Thoracic aorta (tissue), 2 donors: Measurements from ENCODE around the gene STN1. TPM values are rescaled to one million over a fixed set of nuclear protein-coding genes. Genes with fewer than 3 reads are reported as not detected.

Source experiments
- ATAC-seq: fragments of 150-250 bp; one replicate; pipeline ENCODE4 v1.8.0; 2017; ENCODE audit warnings: low read depth; ENCODE audit not compliant: insufficient number of reproducible peaks, low FRiP score
- DNase-seq: peaks from one replicate; pipeline ENCODE4 v3.0.0-alpha.2; 2020; ENCODE audit warnings: low spot score
- H3K27ac ChIP-seq, 2 donors: fragments of 200-600 bp; sonication (generic); 1 replicate in 1 of 2; 2 replicates in 1 of 2; pipeline ENCODE4 v1.5.1; 2016; ENCODE audit warnings: mild to moderate bottlenecking in 2 of 2, moderate library complexity in 2 of 2
- H3K27me3 ChIP-seq: fragments of 200-600 bp; sonication (generic); replicated peaks from 2 replicates; pipeline ENCODE4 v1.6.0; 2016; ENCODE audit warnings: mild to moderate bottlenecking; ENCODE audit not compliant: insufficient read depth
- H3K36me3 ChIP-seq: fragments of 200-600 bp; sonication (generic); one replicate; pipeline ENCODE4 v1.5.1; 2016
- H3K4me1 ChIP-seq, 2 donors: fragments of 200-600 bp; sonication (generic); 1 replicate in 1 of 2; 2 replicates in 1 of 2; pipeline versions ENCODE4 v1.5.1 to v1.6.0; 2016; ENCODE audit warnings: low read depth in 2 of 2, mild to moderate bottlenecking in 1 of 2; ENCODE audit not compliant: control insufficient read depth in 1 of 2
- H3K4me3 ChIP-seq: fragments of 200-600 bp; sonication (generic); 2 replicates; pipeline ENCODE4 v1.5.1; 2016; ENCODE audit warnings: mild to moderate bottlenecking
- H3K9me3 ChIP-seq: fragments of 200-600 bp; sonication (generic); 2 replicates; pipeline ENCODE4 v1.5.1; 2016
- CTCF ChIP-seq: fragments of 200-600 bp; sonication (generic); IDR thresholded peaks from one replicate; pipeline ENCODE4 v1.5.1; 2019; ENCODE audit warnings: antibody characterized with exemption
- total RNA-seq, 2 donors: library from RNA; depleted of rRNA; stranded (reverse); fragments of >200 nt; gene quantifications; one replicate each; pipeline versions ENCODE4 v1.1.0 to v1.2.3, GENCODE V29; 2016

STN1 gene
- total RNA-seq, 2 donors from 2014 or later = 11.6 to 30.6 TPM

GRCh38 chr10:103881416-103882284 lies 36.3 kb downstream of the STN1 start:
- Histone ChIP-seq H3K27ac (no peak overlapping the region), H3K4me3 (no peak overlapping the region), H3K36me3 (peaks cover 35% of the 10 kb centered on the region), H3K27me3 (no peaks in the 10 kb centered on the region), H3K9me3 (no peaks in the 10 kb centered on the region), H3K4me1 (peaks cover 3 to 23% of the 10 kb centered on the region in 2 donors)
- DNase-seq (no peak), ATAC-seq (no peak)
- TF ChIP-seq CTCF = no peak

- H3K27ac ChIP-seq = no peak overlapping the region
- no peak overlapping the region for H3K4me3 ChIP-seq
- no peak for ATAC-seq
- H3K27me3 ChIP-seq = no peaks in the 10 kb centered on the region
- peaks cover 0 to 5% of the 10 kb centered on the region in 2 donors for H3K4me1 ChIP-seq
- DNase-seq = no peak
- H3K36me3 ChIP-seq = peaks cover 35% of the 10 kb centered on the region
- H3K9me3 ChIP-seq = no peaks in the 10 kb centered on the region
- no peak for TF ChIP-seq CTCF
Measured at GRCh38 chr10:103879831-103880230, 38.2 kb downstream of the STN1 start.

- no peak overlapping the region for H3K27ac ChIP-seq
- peaks cover 35% of the 10 kb centered on the region for H3K36me3 ChIP-seq
- H3K4me1 ChIP-seq = peaks cover 0 to under 1% of the 10 kb centered on the region in 2 donors
- no peaks in the 10 kb centered on the region for H3K9me3 ChIP-seq
- no peak for ATAC-seq
- DNase-seq = no peak
- H3K4me3 ChIP-seq = no peak overlapping the region
- no peaks in the 10 kb centered on the region for H3K27me3 ChIP-seq
- no peak for TF ChIP-seq CTCF
Measured at GRCh38 chr10:103879409-103879808, 38.6 kb downstream of the STN1 start.

- TF ChIP-seq CTCF = no peak
- peaks cover 32% of the 10 kb centered on the region for H3K36me3 ChIP-seq
- no peak for DNase-seq
Measured at GRCh38 chr10:103877861-103878260, 40.1 kb downstream of the STN1 start.

DNA sequence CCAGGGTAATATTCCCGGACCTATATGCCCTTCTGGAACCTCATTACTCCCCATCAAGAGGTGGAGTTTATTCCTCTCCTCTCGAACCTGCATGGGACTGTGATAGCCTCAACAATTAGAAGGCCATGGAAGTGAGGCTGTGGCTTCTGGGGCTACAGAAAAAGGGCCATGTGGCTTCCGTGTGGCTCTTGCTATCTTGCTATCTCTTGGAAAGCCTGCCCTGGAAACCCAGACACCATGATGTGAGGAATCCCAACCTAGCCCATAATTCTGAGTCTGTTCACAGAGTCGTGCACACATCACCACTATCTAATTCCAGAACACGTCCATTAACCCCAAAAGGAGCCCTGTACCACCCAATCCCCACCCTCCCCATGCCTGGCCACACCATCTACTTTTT lies 41.8 kb downstream of the STN1 start:
- H3K36me3 ChIP-seq = peaks cover 20% of the 10 kb centered on the region

More at GRCh38 chr10:103877861-103878260, 40.1 kb downstream of the STN1 start:
- ATAC-seq = no peak
- no peaks in the 10 kb centered on the region for H3K27me3 ChIP-seq
- H3K4me3 ChIP-seq = no peak overlapping the region
- H3K9me3 ChIP-seq = no peaks in the 10 kb centered on the region
- no peaks in the 10 kb centered on the region for H3K4me1 ChIP-seq
- H3K27ac ChIP-seq = no peak overlapping the region

More for the DNA sequence above, 41.8 kb downstream of the STN1 start:
- H3K4me1 ChIP-seq = no peaks in the 10 kb centered on the region
- no peak overlapping the region for H3K27ac ChIP-seq
- DNase-seq = no peak
- ATAC-seq = no peak
- H3K9me3 ChIP-seq = no peaks in the 10 kb centered on the region
- no peaks in the 10 kb centered on the region for H3K27me3 ChIP-seq
- no peak overlapping the region for H3K4me3 ChIP-seq
- no peak for TF ChIP-seq CTCF
